HEK293 (cell line): ENCODE results near the gene TMEM121.
A peak's percentile ranks its signal among the peaks of the same experiment; 100 is the strongest.

Source experiments
- CTCF ChIA-PET: fragments of 350-600 bp; formaldehyde crosslinking; extraction: SDS; loops from one replicate; lab custom pipeline; 2021; ENCODE audit warnings: antibody characterized with exemption; lab: Yijun Ruan, JAX
- POLR2A ChIA-PET: fragments of 300-600 bp; formaldehyde crosslinking; extraction: SDS; loops from one replicate; lab custom pipeline; 2020; ENCODE audit warnings: antibody characterized with exemption, inconsistent platforms; lab: Yijun Ruan, JAX
- H3K27ac ChIP-seq: fragments of 200-500 bp; sonication (Bioruptor generic); 2 replicates; pipeline ENCODE4 v1.5.1; 2014; ENCODE audit warnings: low read depth, low read length, control low read depth, inconsistent platforms; ENCODE audit errors: extremely low read depth
- H3K36me3 ChIP-seq, 2 experiments: fragments of 200-500 bp in 1 of 2; sonication (Bioruptor generic) in 1 of 2; 1 replicate in 1 of 2; 2 replicates in 1 of 2; pipeline ENCODE4 v1.5.1; 2014 to 2017; ENCODE audit warnings: inconsistent platforms in 2 of 2, low read length in 2 of 2; ENCODE audit not compliant: control insufficient read depth in 2 of 2, insufficient read depth in 1 of 2
- H3K4me1 ChIP-seq: fragments of 200-500 bp; sonication (Bioruptor generic); 2 replicates; pipeline ENCODE4 v1.5.1; 2014; ENCODE audit warnings: mild to moderate bottlenecking, low read length, inconsistent platforms; ENCODE audit not compliant: control insufficient read depth, insufficient read depth
- H3K4me3 ChIP-seq: 2 replicates; pipeline ENCODE4 v1.5.1; 2011; ENCODE audit warnings: low read depth, mild to moderate bottlenecking, control low read depth, low read length, moderate library complexity
- H3K9me3 ChIP-seq: fragments of 200-500 bp; sonication (Bioruptor generic); 2 replicates; pipeline ENCODE4 v1.5.1; 2014; ENCODE audit warnings: low read depth, low read length, inconsistent platforms; ENCODE audit not compliant: control insufficient read depth, insufficient read depth
- EGR2 ChIP-seq: fragments of 450-650 bp; formaldehyde crosslinking; IDR thresholded peaks from 2 replicates; pipeline ENCODE4 v1.5.1; 2016; ENCODE audit warnings: low read depth, missing biosample characterization, missing genetic modification characterization
- GLIS2 ChIP-seq: fragments of 450-650 bp; formaldehyde crosslinking; IDR thresholded peaks from 2 replicates; pipeline ENCODE4 v1.5.1; 2016; ENCODE audit warnings: missing biosample characterization, missing genetic modification characterization
- HIC1 ChIP-seq: fragments of 450-650 bp; formaldehyde crosslinking; IDR thresholded peaks from 2 replicates; pipeline ENCODE4 v1.5.1; 2016; ENCODE audit warnings: missing biosample characterization, missing genetic modification characterization
- KLF1 ChIP-seq: fragments of 450-650 bp; formaldehyde crosslinking; IDR thresholded peaks from 2 replicates; pipeline ENCODE4 v1.5.1; 2016; ENCODE audit warnings: missing biosample characterization, missing genetic modification characterization
- KLF17 ChIP-seq: fragments of 450-650 bp; formaldehyde crosslinking; IDR thresholded peaks from 2 replicates; pipeline ENCODE4 v1.5.1; 2016; ENCODE audit warnings: missing biosample characterization, missing genetic modification characterization
- KLF7 ChIP-seq: fragments of 450-650 bp; formaldehyde crosslinking; IDR thresholded peaks from 2 replicates; pipeline ENCODE4 v1.5.1; 2016; ENCODE audit warnings: missing biosample characterization, missing genetic modification characterization, borderline replicate concordance
- MEIS1 ChIP-seq: sonication (generic); formaldehyde crosslinking; IDR thresholded peaks from 2 replicates; pipeline ENCODE4 v1.8.1; 2022; ENCODE audit warnings: missing genetic modification reagents, mild to moderate bottlenecking, borderline replicate concordance
- PATZ1 ChIP-seq: fragments of 450-650 bp; formaldehyde crosslinking; IDR thresholded peaks from 2 replicates; pipeline ENCODE4 v1.5.1; 2016; ENCODE audit warnings: missing biosample characterization, missing genetic modification characterization
- WT1 ChIP-seq: fragments of 450-650 bp; formaldehyde crosslinking; IDR thresholded peaks from 2 replicates; pipeline ENCODE4 v1.5.1; 2016; ENCODE audit warnings: missing biosample characterization, missing genetic modification characterization
- ZBTB48 ChIP-seq: fragments of 450-650 bp; formaldehyde crosslinking; IDR thresholded peaks from 2 replicates; pipeline ENCODE4 v1.5.1; 2016; ENCODE audit warnings: missing biosample characterization, missing genetic modification characterization
- ZBTB8A ChIP-seq: fragments of 450-650 bp; formaldehyde crosslinking; IDR thresholded peaks from 2 replicates; pipeline ENCODE4 v1.5.1; 2016; ENCODE audit warnings: missing biosample characterization, missing genetic modification characterization
- ZNF155 ChIP-seq: fragments of 450-650 bp; formaldehyde crosslinking; IDR thresholded peaks from 2 replicates; pipeline ENCODE4 v1.5.1; 2016; ENCODE audit warnings: missing biosample characterization, missing genetic modification characterization
- ZNF280D ChIP-seq: fragments of 450-650 bp; formaldehyde crosslinking; IDR thresholded peaks from 2 replicates; pipeline ENCODE4 v1.5.1; 2016; ENCODE audit warnings: missing biosample characterization, missing genetic modification characterization
- ZNF302 ChIP-seq: fragments of 450-650 bp; formaldehyde crosslinking; IDR thresholded peaks from 2 replicates; pipeline ENCODE4 v1.5.1; 2016; ENCODE audit warnings: missing biosample characterization, missing genetic modification characterization, low read depth
- ZNF362 ChIP-seq: fragments of 450-650 bp; formaldehyde crosslinking; IDR thresholded peaks from 2 replicates; pipeline ENCODE4 v1.5.1; 2016; ENCODE audit warnings: missing biosample characterization, missing genetic modification characterization
- ZNF558 ChIP-seq: fragments of 450-650 bp; formaldehyde crosslinking; IDR thresholded peaks from 2 replicates; pipeline ENCODE4 v1.5.1; 2016; ENCODE audit warnings: missing biosample characterization, missing genetic modification characterization
- ZNF561 ChIP-seq: fragments of 450-650 bp; IDR thresholded peaks from 2 replicates; pipeline ENCODE4 v1.5.1; 2018; ENCODE audit warnings: missing biosample characterization, missing genetic modification characterization, borderline replicate concordance
- ZNF645 ChIP-seq: fragments of 450-650 bp; formaldehyde crosslinking; IDR thresholded peaks from 2 replicates; pipeline ENCODE4; 2016; ENCODE audit warnings: missing biosample characterization, missing genetic modification characterization
- ZNF658 ChIP-seq: fragments of 450-650 bp; formaldehyde crosslinking; IDR thresholded peaks from 2 replicates; pipeline ENCODE4; 2016; ENCODE audit warnings: missing biosample characterization, missing genetic modification characterization

The TMEM121 gene

GRCh38 chr14:105484069-105484996 is 42.0 kb upstream of the TMEM121 start:
- no peaks in the 10 kb centered on the region for H3K9me3 ChIP-seq
- H3K4me3 ChIP-seq = no peak overlapping the region
- no peaks in the 10 kb centered on the region for H3K36me3 ChIP-seq
- ChIA-PET POLR2A (no interaction called here), CTCF (no interaction called here)
- no peak overlapping the region for H3K27ac ChIP-seq
- peaks cover 9% of the 10 kb centered on the region for H3K4me1 ChIP-seq
- TF ChIP-seq ZBTB48 (tag by site-specific recombination) (peak; percentile 81), KLF1 (peak; percentile 86), ZNF658 (tag by site-specific recombination) (no peak), WT1 (tag by site-specific recombination) (no peak), ZNF645 (tag by site-specific recombination) (no peak), EGR2 (peak; percentile 69), KLF7 (tag by site-specific recombination) (no peak), GLIS2 (tag by site-specific recombination) (no peak; the same call in 1 of the 2 replicates), ZBTB8A (tag by site-specific recombination) (no peak), ZNF362 (tag by site-specific recombination) (no peak), ZNF280D (no peak), HIC1 (tag by site-specific recombination) (peak; percentile 30), ZNF302 (tag by site-specific recombination) (no peak), MEIS1 (CRISPR knock-in tag) (no peak), PATZ1 (tag by site-specific recombination) (no peak), ZNF155 (no peak), ZNF561 (tag by site-specific recombination) (no peak), KLF17 (tag by site-specific recombination) (peak; percentile 80), ZNF558 (tag by site-specific recombination) (no peak)
